CD4-positive, alpha-beta T cell (primary cell): ENCODE data around the gene ENOX1. TPM values are rescaled to one million over a fixed set of nuclear protein-coding genes. Genes with fewer than 3 reads are reported as not detected.

Experiments used
- ATAC-seq: fragments of 200-7000 bp; cut with Tn5 transposase; one replicate; pipeline ENCODE4 v1.10.0; 2022; ENCODE audit warnings: mild to moderate bottlenecking; ENCODE audit not compliant: poor library complexity
- CTCF ChIA-PET: fragments of 350-600 bp; sonication (Branson Sonifier 250); formaldehyde crosslinking; loops from one replicate; lab custom pipeline; 2021; ENCODE audit warnings: antibody characterized with exemption, inconsistent platforms; lab: Charles Lee
- POLR2A ChIA-PET: fragments of 350-600 bp; sonication (Branson Sonifier 250); formaldehyde crosslinking; loops from one replicate; lab custom pipeline; 2021; ENCODE audit warnings: antibody characterized with exemption, inconsistent platforms; lab: Charles Lee
- DNase-seq, 14 experiments: peaks; one replicate each; pipeline ENCODE4 v3.0.0-alpha.2; 2013 to 2020; ENCODE audit warnings: mixed read lengths in 2 of 14
- H3K27ac ChIP-seq, 2 donors: one replicate each; pipeline versions ENCODE4 v1.5.1 to v1.7.0; 2013; ENCODE audit warnings: low read length in 2 of 2, low read depth in 1 of 2, mild to moderate bottlenecking in 1 of 2
- H3K27me3 ChIP-seq, 2 experiments: 1 replicate in 1 of 2; 2 replicates in 1 of 2; pipeline versions ENCODE4 v1.6.1 to v1.7.0; 2013; ENCODE audit warnings: low read length in 2 of 2, control low read depth in 1 of 2, mild to moderate bottlenecking in 1 of 2, moderate library complexity in 1 of 2; ENCODE audit not compliant: insufficient read depth in 2 of 2, control insufficient read depth in 1 of 2
- H3K36me3 ChIP-seq: one replicate; pipeline ENCODE4 v1.6.1; 2013; ENCODE audit warnings: low read length, control low read depth; ENCODE audit not compliant: insufficient read depth
- H3K4me1 ChIP-seq: one replicate; pipeline ENCODE4 v1.6.1; 2013; ENCODE audit warnings: low read length, control low read depth; ENCODE audit not compliant: insufficient read depth
- H3K4me3 ChIP-seq: one replicate; pipeline ENCODE4 v1.5.1; 2013; ENCODE audit warnings: mild to moderate bottlenecking, low read length, moderate library complexity
- H3K9me3 ChIP-seq, 2 experiments: 1 replicate in 1 of 2; 2 replicates in 1 of 2; pipeline versions ENCODE4 v1.6.1 to v1.7.0; 2013; ENCODE audit warnings: low read length in 2 of 2, mild to moderate bottlenecking in 2 of 2, control low read depth in 1 of 2, moderate library complexity in 1 of 2; ENCODE audit not compliant: control insufficient read depth in 1 of 2, insufficient read depth in 1 of 2
- H3K27ac Mint-ChIP-seq: one replicate; pipeline ENCODE4 v1.8.0; 2020; ENCODE audit warnings: mixed read lengths
- H3K27me3 Mint-ChIP-seq: one replicate; pipeline ENCODE4 v1.8.0; 2021; ENCODE audit warnings: mixed read lengths
- H3K36me3 Mint-ChIP-seq: one replicate; pipeline ENCODE4 v1.8.0; 2021; ENCODE audit warnings: low read depth, mixed read lengths
- H3K4me1 Mint-ChIP-seq: one replicate; pipeline ENCODE4 v1.8.0; 2021; ENCODE audit warnings: low read depth, mixed read lengths
- H3K4me3 Mint-ChIP-seq: one replicate; pipeline ENCODE4 v1.8.0; 2020; ENCODE audit warnings: mild to moderate bottlenecking, mixed read lengths
- H3K9me3 Mint-ChIP-seq: one replicate; pipeline ENCODE4 v1.8.0; 2020; ENCODE audit warnings: mixed read lengths
- intact Hi-C, 2 experiments: fragments of 100-400 bp; cut with DNase I in 1 of 2; cut with micrococcal nuclease in 1 of 2; formaldehyde crosslinking; loops; one replicate each; pipeline versions ENCODE4 v1.15.1 to v1.9.0; 2023 to 2025; cut with DNase I, micrococcal nuclease
- total RNA-seq, 174 experiments: library from RNA in 2 of 174; stranded (reverse) in 2 of 174; gene quantifications; one replicate each; pipeline ENCODE4 v1.2.3 and lab custom pipeline; 2021 to 2026
- TF ChIP-seq, protein P1 (sequence below): fragments of 200-600 bp; IDR thresholded peaks from one replicate; pipeline ENCODE4 v1.8.0; 2022; ENCODE audit warnings: antibody characterized with exemption, mild to moderate bottlenecking

ENOX1 gene
- total RNA-seq, 2 experiments from 2014 or later = not detected

DNA sequence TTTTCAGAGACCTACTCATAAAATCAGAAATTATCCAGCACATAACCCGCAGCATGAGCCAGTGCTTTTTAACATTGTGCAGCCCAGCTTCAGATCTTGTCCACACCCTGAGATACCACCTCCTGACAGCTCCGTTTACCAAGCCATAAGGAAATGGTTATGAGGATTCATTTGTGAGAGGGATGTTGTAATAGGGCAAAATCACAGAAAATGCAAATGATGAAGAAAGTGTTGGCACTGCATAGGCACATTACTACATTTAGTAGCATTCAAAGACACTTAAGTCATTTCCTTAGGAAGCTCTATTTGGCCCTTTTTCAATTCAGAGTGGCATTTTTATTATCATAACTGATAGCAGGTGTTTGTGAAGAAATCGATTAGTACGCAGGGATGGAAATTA, 485.9 kb downstream of the ENOX1 start:
- intact Hi-C loops = no loop called here
- DNase-seq = no peak
- no peaks in the 10 kb centered on the region for H3K4me1 ChIP-seq
- ChIA-PET CTCF (no interaction called here), POLR2A (no interaction called here)
- H3K27me3 ChIP-seq = peaks cover 0 to 8% of the 10 kb centered on the region in 2 experiments
- H3K9me3 ChIP-seq = peaks cover 0 to 2% of the 10 kb centered on the region in 2 experiments
- peaks cover 6% of the 10 kb centered on the region for H3K27me3 Mint-ChIP-seq
- H3K4me1 Mint-ChIP-seq = no peaks in the 10 kb centered on the region
- H3K27ac Mint-ChIP-seq = no peak overlapping the region
- H3K27ac ChIP-seq = no peak overlapping the region
- no peak overlapping the region for H3K4me3 ChIP-seq
- ATAC-seq = no peak
- H3K36me3 ChIP-seq = no peaks in the 10 kb centered on the region
- no peaks in the 10 kb centered on the region for H3K9me3 Mint-ChIP-seq
- H3K4me3 Mint-ChIP-seq = no peak overlapping the region
- no peaks in the 10 kb centered on the region for H3K36me3 Mint-ChIP-seq
- TF ChIP-seq, protein P1, sequence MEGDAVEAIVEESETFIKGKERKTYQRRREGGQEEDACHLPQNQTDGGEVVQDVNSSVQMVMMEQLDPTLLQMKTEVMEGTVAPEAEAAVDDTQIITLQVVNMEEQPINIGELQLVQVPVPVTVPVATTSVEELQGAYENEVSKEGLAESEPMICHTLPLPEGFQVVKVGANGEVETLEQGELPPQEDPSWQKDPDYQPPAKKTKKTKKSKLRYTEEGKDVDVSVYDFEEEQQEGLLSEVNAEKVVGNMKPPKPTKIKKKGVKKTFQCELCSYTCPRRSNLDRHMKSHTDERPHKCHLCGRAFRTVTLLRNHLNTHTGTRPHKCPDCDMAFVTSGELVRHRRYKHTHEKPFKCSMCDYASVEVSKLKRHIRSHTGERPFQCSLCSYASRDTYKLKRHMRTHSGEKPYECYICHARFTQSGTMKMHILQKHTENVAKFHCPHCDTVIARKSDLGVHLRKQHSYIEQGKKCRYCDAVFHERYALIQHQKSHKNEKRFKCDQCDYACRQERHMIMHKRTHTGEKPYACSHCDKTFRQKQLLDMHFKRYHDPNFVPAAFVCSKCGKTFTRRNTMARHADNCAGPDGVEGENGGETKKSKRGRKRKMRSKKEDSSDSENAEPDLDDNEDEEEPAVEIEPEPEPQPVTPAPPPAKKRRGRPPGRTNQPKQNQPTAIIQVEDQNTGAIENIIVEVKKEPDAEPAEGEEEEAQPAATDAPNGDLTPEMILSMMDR = no peak

DNA sequence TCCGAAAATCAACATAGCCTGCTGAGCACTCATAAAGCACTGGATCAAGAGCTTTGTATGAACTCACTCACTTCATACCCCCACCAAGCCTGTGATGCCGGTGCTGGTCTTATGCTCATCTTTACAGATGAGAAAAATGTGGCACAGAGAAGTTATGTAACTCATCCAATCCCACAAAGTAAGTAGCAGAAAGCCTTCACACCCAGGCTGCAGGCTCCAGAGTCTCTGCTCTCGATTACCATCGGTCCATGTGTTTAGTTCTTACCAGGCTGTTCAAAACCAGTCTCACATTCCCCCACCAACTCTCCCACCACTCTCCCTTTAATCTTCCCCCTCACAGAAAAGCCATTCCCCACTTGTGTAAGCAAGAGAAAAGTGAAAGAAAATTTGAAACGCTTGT, 487.4 kb downstream of the ENOX1 start:
- TF ChIP-seq, protein P1 = no peak
- CTCF ChIA-PET = no interaction called here
- no peak for ATAC-seq

DNA sequence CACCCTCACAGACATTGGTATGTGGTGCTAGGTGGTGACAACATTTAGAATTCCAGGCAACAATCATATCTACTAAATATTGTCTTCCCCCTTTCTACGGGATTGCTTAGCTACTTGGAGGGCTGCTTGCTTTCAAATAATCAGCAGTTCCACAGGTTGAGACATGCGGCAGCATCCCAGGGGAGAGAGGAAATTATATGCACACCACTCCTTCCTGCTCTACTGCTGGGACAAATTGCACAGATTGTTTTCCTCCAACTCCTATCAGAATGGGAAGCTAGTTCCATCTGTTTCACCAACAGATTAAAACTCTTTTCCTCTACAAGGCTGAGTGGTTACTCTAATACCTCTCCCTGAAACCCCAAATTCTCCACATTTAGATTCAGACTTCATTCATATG, 488.0 kb downstream of the ENOX1 start:
- no peak for DNase-seq
- CTCF ChIA-PET = no interaction called here
- H3K9me3 Mint-ChIP-seq = no peaks in the 10 kb centered on the region
- ATAC-seq = no peak
- TF ChIP-seq, protein P1 = no peak
- H3K36me3 ChIP-seq = no peaks in the 10 kb centered on the region
- no peak overlapping the region for H3K4me3 ChIP-seq
- H3K4me3 Mint-ChIP-seq = no peak overlapping the region
- peaks cover 0 to 8% of the 10 kb centered on the region in 2 experiments for H3K27me3 ChIP-seq
- no peaks in the 10 kb centered on the region for H3K4me1 ChIP-seq
- H3K4me1 Mint-ChIP-seq = no peaks in the 10 kb centered on the region
- no peaks in the 10 kb centered on the region for H3K36me3 Mint-ChIP-seq
- no peak overlapping the region for H3K27ac Mint-ChIP-seq
- intact Hi-C loops = no loop called here
- no peaks in the 10 kb centered on the region for H3K9me3 ChIP-seq
- peaks cover 10% of the 10 kb centered on the region for H3K27me3 Mint-ChIP-seq
- POLR2A ChIA-PET = no interaction called here
- no peak overlapping the region for H3K27ac ChIP-seq

More for the DNA sequence above, 487.4 kb downstream of the ENOX1 start:
- H3K9me3 ChIP-seq = no peaks in the 10 kb centered on the region
- H3K4me1 ChIP-seq = no peaks in the 10 kb centered on the region
- no peak overlapping the region for H3K4me3 ChIP-seq
- POLR2A ChIA-PET = no interaction called here
- H3K27me3 ChIP-seq = peaks cover 0 to 8% of the 10 kb centered on the region in 2 experiments
- H3K27ac Mint-ChIP-seq = no peak overlapping the region
- no peak overlapping the region for H3K4me3 Mint-ChIP-seq
- no peaks in the 10 kb centered on the region for H3K4me1 Mint-ChIP-seq
- H3K36me3 ChIP-seq = no peaks in the 10 kb centered on the region
- H3K27ac ChIP-seq = no peak overlapping the region
- H3K27me3 Mint-ChIP-seq = peaks cover 10% of the 10 kb centered on the region
- no peak for DNase-seq
- no peaks in the 10 kb centered on the region for H3K36me3 Mint-ChIP-seq
- H3K9me3 Mint-ChIP-seq = no peaks in the 10 kb centered on the region
- intact Hi-C loops = no loop called here
